ENCODE data around the gene EMX1.
"Not testable (repeated sequence)": the region's sequence is repeated elsewhere in the genome, so short reads cannot be mapped to it uniquely, and the experiment has no call there.

The EMX1 gene

DNA sequence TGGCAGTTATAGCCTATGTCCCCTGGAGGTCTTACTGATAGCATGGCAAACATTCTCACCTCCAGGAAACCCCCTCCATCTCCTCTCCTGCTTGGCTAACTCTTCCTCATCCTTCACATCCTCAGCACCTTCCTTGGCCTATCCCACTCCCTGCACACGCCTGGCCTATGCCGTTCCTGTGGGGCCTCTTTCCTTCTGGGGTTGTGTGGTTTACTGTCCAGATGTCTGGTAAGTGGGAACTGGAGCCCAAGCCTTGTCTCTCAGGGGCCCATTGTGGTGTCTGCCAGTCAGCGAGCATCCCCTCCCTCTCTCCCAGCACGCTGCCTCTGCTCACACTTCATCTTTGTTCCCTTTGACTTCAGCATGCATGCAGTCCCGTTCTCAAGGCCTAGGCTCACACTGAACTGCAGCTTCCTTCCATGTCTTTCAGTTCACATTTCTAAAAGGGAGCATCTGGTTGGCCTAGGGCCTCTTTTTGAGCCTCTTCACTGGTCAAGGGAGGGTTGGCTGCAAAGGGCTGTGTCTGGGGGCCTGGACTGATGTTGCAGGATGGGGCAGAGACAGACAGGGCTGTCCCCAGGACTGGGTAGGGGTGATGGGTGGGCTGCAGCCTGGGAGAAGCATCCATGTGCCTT lies 17.0 kb upstream of the EMX1 start:
- DNase-seq (ENCODE audit: low read depth in 2 of 2), result no peak

GRCh38 chr2:72901426-72901825 lies 15.9 kb upstream of the EMX1 start:
- no peak for DNase-seq (ENCODE audit: low read depth in 2 of 2)

DNA sequence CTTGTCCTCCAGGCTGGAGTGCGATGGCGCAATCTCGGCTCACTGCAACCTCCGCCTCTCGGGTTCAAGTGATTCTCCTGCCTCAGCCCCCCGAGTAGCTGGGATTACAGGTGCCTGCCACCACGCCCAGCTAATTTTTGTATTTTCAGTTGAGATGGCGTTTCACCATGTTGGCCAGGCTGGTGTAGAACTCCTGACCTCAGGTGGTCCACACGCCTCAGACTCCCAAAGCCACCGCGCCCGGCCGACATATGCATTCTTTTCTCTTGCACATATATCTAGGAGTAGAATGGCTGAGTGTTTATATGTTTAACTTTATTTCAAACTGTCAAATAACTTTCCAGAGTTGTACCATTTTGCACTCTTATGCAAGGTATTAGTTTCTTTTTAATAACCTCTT lies 9.9 kb upstream of the EMX1 start:
- DNase-seq (ENCODE audit: low read depth in 2 of 2), result not testable (repeated sequence)

- no peak for DNase-seq (ENCODE audit: low read depth in 2 of 2)
These were observed 8.6 kb upstream of the EMX1 start for GRCh38 chr2:72908741-72909140.

- no peak for DNase-seq (ENCODE audit: low read depth in 2 of 2)
These were observed 6.1 kb upstream of the EMX1 start for GRCh38 chr2:72911256-72911655.

GRCh38 chr2:72913486-72914205 lies 3.7 kb upstream of the EMX1 start:
- DNase-seq (ENCODE audit: low read depth in 2 of 2), result no peak

- no peak for DNase-seq (ENCODE audit: low read depth in 2 of 2)
These were observed 3.1 kb upstream of the EMX1 start for GRCh38 chr2:72914206-72914559.

GRCh38 chr2:72914589-72915319 lies 2.6 kb upstream of the EMX1 start:
- DNase-seq (ENCODE audit: low read depth in 2 of 2), result no peak

DNA sequence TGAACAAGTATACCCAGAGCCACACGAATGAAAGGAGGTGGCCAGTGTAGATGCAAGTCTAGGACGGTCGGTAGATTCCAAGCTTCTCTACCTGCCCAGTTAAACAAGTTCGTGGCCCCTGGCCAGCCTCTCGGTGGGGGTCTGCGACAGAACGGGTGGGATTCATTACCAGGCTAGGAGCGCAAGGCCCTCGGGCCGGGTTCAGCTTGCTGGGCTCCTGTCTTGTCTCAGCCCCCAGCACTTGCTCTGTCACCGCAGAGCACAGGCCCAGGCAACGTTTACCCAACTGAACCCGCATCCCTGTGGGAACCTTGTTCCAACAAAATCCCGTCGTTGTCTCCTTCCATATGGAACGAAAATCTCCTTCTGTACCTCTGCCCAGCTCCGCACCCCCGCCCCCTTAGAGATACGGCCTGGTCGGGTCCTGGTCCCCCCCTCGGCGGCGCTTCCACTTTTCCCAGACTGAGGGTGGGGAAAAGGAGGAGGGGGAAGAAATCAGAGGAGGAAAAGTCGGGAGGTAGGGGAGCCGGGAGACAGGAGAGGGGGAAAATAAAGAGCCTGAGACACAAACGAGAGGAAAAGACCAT lies 1.9 kb upstream of the EMX1 start:
- DNase-seq (ENCODE audit: low read depth in 2 of 2), result no peak

DNA sequence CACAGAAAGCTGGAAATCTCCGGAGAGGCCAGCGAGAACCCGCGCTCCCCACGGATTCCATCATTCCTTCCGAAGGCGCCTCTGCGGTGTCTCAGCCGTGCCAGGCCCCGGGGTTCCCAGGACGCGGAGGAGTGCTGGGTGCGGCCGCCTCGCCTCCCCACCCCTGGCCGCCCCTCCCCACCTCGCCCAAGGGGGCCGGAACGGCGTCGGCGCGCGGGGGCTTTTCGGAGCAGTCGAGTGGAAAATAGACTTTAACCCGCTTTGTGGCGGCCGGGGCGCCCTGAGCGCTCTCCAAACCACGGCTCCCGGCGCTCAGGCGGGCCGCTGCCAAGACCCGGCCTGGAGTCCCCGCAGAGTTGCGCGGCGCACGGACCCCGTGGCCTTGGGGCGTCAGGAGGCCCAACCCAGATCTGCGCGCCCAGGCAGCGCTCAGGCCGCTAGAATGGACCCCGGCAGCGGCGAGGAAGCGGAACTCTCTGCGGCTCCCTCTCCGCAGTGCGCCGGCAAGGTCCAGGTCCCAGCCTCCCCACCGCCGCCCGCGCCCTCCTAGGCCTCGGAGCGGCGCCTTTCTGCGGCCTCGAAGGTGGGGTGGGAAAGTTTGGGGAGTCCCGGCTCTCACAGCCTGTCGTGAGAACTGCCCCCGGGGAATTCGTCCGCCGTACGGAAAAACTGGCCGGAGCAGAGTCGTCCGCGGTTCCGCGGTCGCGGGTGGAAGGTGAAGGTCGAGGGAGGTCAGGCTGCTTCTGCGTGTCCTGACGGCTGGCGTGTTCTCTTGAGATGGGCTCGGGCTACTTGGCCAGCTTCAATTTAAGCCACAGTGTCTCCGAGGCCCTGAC lies 1.2 kb upstream of the EMX1 start:
- DNase-seq (ENCODE audit: low read depth in 2 of 2), result no peak

GRCh38 chr2:72916743-72917137 lies 579 bp upstream of the EMX1 start:
- no peak for DNase-seq (ENCODE audit: low read depth in 2 of 2)

DNA sequence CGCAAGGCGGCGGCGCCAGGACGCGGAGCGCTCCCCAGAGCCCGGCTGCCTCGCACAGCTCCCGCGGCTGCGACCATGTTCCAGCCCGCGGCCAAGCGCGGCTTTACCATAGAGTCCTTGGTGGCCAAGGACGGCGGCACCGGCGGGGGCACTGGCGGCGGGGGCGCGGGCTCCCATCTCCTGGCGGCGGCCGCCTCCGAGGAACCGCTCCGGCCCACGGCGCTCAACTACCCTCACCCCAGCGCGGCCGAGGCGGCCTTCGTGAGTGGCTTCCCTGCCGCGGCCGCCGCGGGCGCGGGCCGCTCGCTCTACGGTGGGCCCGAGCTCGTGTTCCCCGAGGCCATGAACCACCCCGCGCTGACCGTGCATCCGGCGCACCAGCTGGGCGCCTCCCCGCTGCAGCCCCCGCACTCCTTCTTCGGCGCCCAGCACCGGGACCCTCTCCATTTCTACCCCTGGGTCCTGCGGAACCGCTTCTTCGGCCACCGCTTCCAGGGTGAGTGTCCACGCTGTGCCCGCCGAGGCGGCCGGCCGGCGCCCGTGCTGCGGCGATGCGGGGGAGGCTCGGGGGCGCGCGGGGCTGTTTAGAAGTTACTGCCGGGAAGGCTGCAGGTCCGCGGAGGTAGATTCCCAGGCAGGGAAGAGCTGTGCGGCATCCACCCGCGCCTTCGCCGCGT lies 696 bp downstream of the EMX1 start:
- DNase-seq (ENCODE audit: low read depth in 2 of 2), result no peak

DNA sequence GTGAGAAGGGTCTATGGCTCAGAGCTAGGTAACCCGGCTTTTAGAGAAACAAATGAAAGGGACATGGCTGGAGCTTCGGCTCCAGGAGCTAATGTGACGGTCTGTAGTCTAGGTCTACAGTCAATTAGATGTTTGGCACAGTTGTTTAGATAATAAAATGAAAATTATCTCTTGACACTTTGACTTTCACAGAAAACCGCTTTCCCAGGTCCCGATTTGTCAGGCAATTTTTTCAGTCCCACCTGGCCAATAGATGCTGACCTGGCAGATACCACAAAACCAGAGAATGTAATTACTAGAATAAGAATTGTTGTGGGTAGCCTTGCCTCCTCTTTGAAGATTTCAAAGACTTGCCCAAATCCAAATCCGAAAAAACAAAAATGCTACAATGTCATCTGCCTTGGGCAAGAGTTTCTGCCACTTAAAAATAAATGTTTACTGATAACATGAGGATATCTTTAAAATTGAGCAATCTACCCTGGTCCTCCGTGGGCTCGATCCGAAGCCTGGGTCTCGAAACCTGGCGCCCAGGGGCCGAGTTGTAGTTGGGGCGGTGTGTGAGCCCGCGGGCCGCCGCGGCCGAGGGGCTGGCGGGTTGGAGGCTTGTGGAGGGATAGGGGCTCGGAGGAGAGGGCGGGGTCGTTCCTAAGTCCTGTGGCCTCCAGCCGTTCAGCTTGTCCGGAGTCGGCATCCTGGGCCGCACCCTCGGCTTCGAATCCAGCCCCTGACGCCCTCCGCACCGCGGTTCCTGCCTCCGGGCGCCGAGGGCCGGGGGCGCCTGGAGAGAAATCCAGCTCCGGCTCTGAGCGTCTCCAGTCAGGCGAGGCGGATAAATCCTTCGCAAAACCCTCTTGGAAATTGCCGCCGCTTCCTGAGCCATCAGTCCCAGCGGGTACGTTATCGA lies 2.3 kb downstream of the EMX1 start:
- DNase-seq (ENCODE audit: low read depth in 2 of 2), result no peak

DNA sequence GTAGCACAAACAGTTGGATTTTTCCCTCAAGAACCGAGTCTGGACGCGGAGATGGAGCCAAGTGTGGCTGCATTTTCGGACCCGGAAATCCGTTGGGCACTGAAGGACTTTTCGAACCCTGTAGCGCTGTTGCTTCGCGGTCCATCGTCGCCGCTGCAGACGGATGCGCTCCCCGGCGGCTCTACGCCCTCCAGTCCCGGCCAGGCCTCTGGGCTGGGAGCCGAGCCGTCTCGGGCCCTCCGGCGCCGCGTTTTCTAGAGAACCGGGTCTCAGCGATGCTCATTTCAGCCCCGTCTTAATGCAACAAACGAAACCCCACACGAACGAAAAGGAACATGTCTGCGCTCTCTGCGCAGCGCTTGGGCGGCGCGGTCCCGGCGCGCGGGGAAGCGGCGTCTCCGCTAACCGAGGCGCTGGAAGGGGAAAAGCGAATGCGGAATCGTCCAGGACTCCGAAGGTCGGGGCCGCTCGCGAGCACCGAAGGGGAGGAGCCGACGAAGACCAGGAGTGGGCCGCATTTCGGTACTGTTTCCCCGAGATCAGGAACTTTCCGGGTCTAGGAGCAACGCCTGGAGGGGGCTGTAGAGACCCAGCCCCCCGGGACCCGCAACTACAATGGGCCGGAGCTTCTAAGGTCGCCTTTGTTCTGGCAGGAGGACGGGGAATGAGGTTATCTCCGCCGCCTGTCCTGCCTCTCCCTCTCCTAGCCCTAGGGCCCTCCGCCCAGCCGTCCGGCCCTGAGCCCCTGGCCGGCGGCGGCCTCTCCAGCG lies 3.2 kb downstream of the EMX1 start:
- DNase-seq (ENCODE audit: low read depth in 2 of 2), result no peak

DNA sequence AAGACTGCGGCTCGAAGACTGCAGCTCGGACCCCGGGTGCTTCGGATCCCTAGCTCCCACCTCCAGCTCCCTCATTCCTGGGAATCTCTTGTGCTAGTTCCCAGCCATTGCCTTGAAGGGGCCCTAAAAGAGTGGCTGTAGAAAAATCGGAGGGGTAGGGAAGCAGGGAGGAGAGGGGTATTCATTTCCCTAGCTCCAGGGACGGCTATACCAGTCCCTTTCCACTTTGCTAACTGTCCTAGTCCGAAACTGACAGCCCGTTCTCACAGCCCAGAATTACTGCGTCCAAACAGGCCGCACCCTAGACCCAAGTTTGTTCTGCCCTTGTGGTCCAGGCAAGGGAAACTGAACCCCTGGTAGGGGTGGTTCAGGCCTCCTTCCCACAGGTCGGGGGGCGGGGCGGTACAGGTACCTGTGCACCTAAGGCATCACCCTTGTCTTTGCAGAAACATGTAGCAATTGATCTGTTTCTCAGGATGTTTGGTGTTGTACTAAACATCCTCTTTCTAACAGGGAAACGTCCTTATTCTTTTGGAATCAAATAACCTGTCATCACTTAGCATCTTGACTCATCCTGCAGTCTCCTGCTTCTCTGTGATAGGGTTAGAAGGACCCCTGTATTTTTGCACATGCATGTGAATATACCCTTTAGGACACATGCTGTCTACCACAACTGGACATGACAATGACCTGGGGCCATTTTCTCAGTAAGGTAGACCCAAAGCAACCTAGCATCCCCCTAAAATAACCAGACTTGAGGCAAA lies 4.0 kb downstream of the EMX1 start:
- no peak for DNase-seq (ENCODE audit: low read depth in 2 of 2)

- no peak for DNase-seq (ENCODE audit: low read depth in 2 of 2)
These were observed 4.5 kb downstream of the EMX1 start for GRCh38 chr2:72921853-72922252.

GRCh38 chr2:72923833-72924352 lies 6.6 kb downstream of the EMX1 start:
- DNase-seq (ENCODE audit: low read depth in 2 of 2), result no peak
